HG02798 (cell line): ENCODE data around the gene PRIM2.
A peak's percentile ranks its signal among the peaks of the same experiment; 100 is the strongest.
"Not testable (repeated sequence)": the region's sequence is repeated elsewhere in the genome, so short reads cannot be mapped to it uniquely, and the experiment has no call there.

ENCODE experiments used
- ATAC-seq: cut with Tn5 transposase; IDR thresholded peaks from one replicate; pipeline ENCODE4 v1.9.1; 2021; ENCODE audit warnings: mild to moderate bottlenecking; ENCODE audit not compliant: unreplicated experiment, poor library complexity

The PRIM2 gene

GRCh38 chr6:57306273-57306672 lies 11.2 kb upstream of the PRIM2 start:
- ATAC-seq, result no peak

GRCh38 chr6:57307850-57308249 lies 9.6 kb upstream of the PRIM2 start:
- no peak for ATAC-seq

- ATAC-seq, result not testable (repeated sequence)
Measured at GRCh38 chr6:57308755-57309154, 8.7 kb upstream of the PRIM2 start.

GRCh38 chr6:57310095-57310816 lies 7.2 kb upstream of the PRIM2 start:
- not testable (repeated sequence) for ATAC-seq

GRCh38 chr6:57310817-57311157 lies 6.6 kb upstream of the PRIM2 start:
- ATAC-seq, result no peak

- ATAC-seq, result not testable (repeated sequence)
Measured at GRCh38 chr6:57311300-57312003, 6.0 kb upstream of the PRIM2 start.

GRCh38 chr6:57312004-57312345 lies 5.5 kb upstream of the PRIM2 start:
- no peak for ATAC-seq

GRCh38 chr6:57313009-57313408 lies 4.4 kb upstream of the PRIM2 start:
- ATAC-seq, result no peak

GRCh38 chr6:57313711-57314471 lies 3.5 kb upstream of the PRIM2 start:
- no peak for ATAC-seq

GRCh38 chr6:57315111-57315510 lies 2.3 kb upstream of the PRIM2 start:
- ATAC-seq, result no peak

GRCh38 chr6:57315851-57316250 lies 1.6 kb upstream of the PRIM2 start:
- no peak for ATAC-seq

- peak; percentile 91 for ATAC-seq
Measured at GRCh38 chr6:57316581-57317059, 810 bp upstream of the PRIM2 start.

GRCh38 chr6:57324538-57324937 lies 7.1 kb downstream of the PRIM2 start:
- ATAC-seq, result no peak

- ATAC-seq, result no peak
Measured at GRCh38 chr6:57327311-57327710, 9.9 kb downstream of the PRIM2 start.

GRCh38 chr6:57328074-57328473 lies 10.6 kb downstream of the PRIM2 start:
- ATAC-seq, result no peak

GRCh38 chr6:57329933-57330332 lies 12.5 kb downstream of the PRIM2 start:
- ATAC-seq, result no peak

- ATAC-seq, result no peak
Measured at GRCh38 chr6:57342148-57342669, 24.8 kb downstream of the PRIM2 start.

GRCh38 chr6:57343342-57343741 lies 25.9 kb downstream of the PRIM2 start:
- not testable (repeated sequence) for ATAC-seq

- not testable (repeated sequence) for ATAC-seq
Measured at GRCh38 chr6:57346715-57347114, 29.3 kb downstream of the PRIM2 start.

- ATAC-seq, result not testable (repeated sequence)
Measured at GRCh38 chr6:57347597-57347996, 30.2 kb downstream of the PRIM2 start.

- ATAC-seq, result peak; percentile 71
Measured at GRCh38 chr6:57350443-57350842, 33.0 kb downstream of the PRIM2 start.
